ENCODE measurements around the gene ZNF668. TPM values are rescaled to one million over a fixed set of nuclear protein-coding genes. Genes with fewer than 3 reads are reported as not detected.

ZNF668 gene
- total and polyA plus RNA-seq, 2 of the 13 experiments (the other 11 are each of a cell fraction or from before 2014, with no cell fraction given) = 3.8 to 9.8 TPM

GRCh38 chr16:31043898-31044481 lies 30.1 kb downstream of the ZNF668 start (continued):
- TF ChIP-seq CSRNP1 (CRISPR knock-in tag; IDR thresholded peaks at IDR 0.05) (no peak), MEIS1 (CRISPR knock-in tag; IDR thresholded peaks at IDR 0.05; ENCODE audit: borderline replicate concordance) (no peak), ZNF205 (CRISPR knock-in tag; IDR thresholded peaks at IDR 0.05) (no peak), HOXA3 (CRISPR knock-in tag; IDR thresholded peaks at IDR 0.05) (peak; percentile 53; the same call in 1 of the 2 replicates), ZNF362 (CRISPR knock-in tag; IDR thresholded peaks at IDR 0.05; ENCODE audit: borderline replicate concordance) (peak; percentile 76), RBAK (CRISPR knock-in tag; IDR thresholded peaks at IDR 0.05) (peak; percentile 95), KDM5B (CRISPR knock-in tag; IDR thresholded peaks at IDR 0.05; ENCODE audit: borderline replicate concordance) (no peak), ARID2 (CRISPR knock-in tag; IDR thresholded peaks at IDR 0.05; ENCODE audit: borderline replicate concordance) (0 out of 2 replicates have a peak, but pooled peaks have one; percentile 45), HNF4A (CRISPR knock-in tag; IDR thresholded peaks at IDR 0.05) (peak; percentile 40; the same call in 1 of the 2 replicates)

- Histone ChIP-seq H3K4me3 (replicated peaks in 1 of 3; ENCODE audit: insufficient read depth in 1 of 3, low read depth in 2 of 3, low read length in 3 of 3) (no peak overlapping the region), H3K79me2 (ENCODE audit: insufficient read depth, low read length) (no peaks in the 10 kb centered on the region), H3K9me3 (ENCODE audit: low read length) (no peaks in the 10 kb centered on the region), H3K4me2 (ENCODE audit: low read depth, low read length) (peak overlapping the region; percentile 1; the same call in 1 of the 2 replicates), H2AFZ (ENCODE audit: low read length) (no peak overlapping the region), H3K36me3 (replicated peaks in 1 of 2; ENCODE audit: control insufficient read depth in 1 of 2, insufficient read depth in 2 of 2, low read length in 2 of 2) (peaks cover 0 to 7% of the 10 kb centered on the region in 2 experiments; a peak in 3 of 5 replicates), H3K4me1 (ENCODE audit: insufficient read depth, low read length) (peaks cover 38% of the 10 kb centered on the region), H3K27me3 (ENCODE audit: control insufficient read depth in 1 of 2, insufficient read depth in 2 of 2, low read length in 2 of 2) (no peaks in the 10 kb centered on the region), H4K20me1 (ENCODE audit: insufficient read depth, low read length) (no peaks in the 10 kb centered on the region), H3K9ac (ENCODE audit: insufficient read depth, low read depth, low read length) (no peak overlapping the region), H3K27ac (ENCODE audit: extremely low read length, insufficient read depth, low read length) (no peak overlapping the region)
- DNase-seq (ENCODE audit: low spot score) (peak; percentile 44), FAIRE-seq (peak; percentile 90), ATAC-seq (no peak; the same call in 2 of the 3 replicates)
- in situ Hi-C loops (cut with HindIII; ENCODE audit: extremely low pct_ligation_motif_present, low pct_unique_long_range_greater_than_20kb) = no loop called here
- BruUV-seq (replicated peaks) = no TSS peak
- WGBS (ENCODE audit: low lambda C conversion rate) = 43% methylated on average over 1 of the region's 1 CpG
- intact Hi-C loops (cut with micrococcal nuclease; ENCODE audit: unreplicated experiment) = no loop called here
- CTCF ChIA-PET (ENCODE audit: low intra/inter-chr PET ratio, low total read pairs) = no interaction called here
- POLR2A ChIA-PET = interaction anchor here (0.7 kb wide), 1 partner anchor 155 kb away, joined by 4 read pairs; no protein-coding TSS in a partner anchor
- TF ChIP-seq ZNF205 (CRISPR knock-in tag; IDR thresholded peaks at IDR 0.05) (no peak), PITX1 (CRISPR knock-in tag; IDR thresholded peaks at IDR 0.05) (0 out of 2 replicates have a peak, but pooled peaks have one; percentile 20), ZNF564 (CRISPR knock-in tag; IDR thresholded peaks at IDR 0.05) (0 out of 2 replicates have a peak, but pooled peaks have one; percentile 41), HOXA9 (CRISPR knock-in tag; IDR thresholded peaks at IDR 0.05; ENCODE audit: borderline replicate concordance) (no peak), SIX1 (CRISPR knock-in tag; IDR thresholded peaks at IDR 0.05; ENCODE audit: borderline replicate concordance) (peak; percentile 97), ZNF142 (CRISPR knock-in tag; IDR thresholded peaks at IDR 0.05) (no peak)
Measured at GRCh38 chr16:31043352-31043751, 30.7 kb downstream of the ZNF668 start.

All from HepG2 (cell line).